ENCODE measurements around the gene PCGF3. TPM values are rescaled to one million over a fixed set of nuclear protein-coding genes. Genes with fewer than 3 reads are reported as not detected.

PCGF3 gene
- total and polyA plus RNA-seq, 9 of the 15 experiments (the other 6 are each of a cell fraction or from before 2014, with no cell fraction given), result 2.6 to 46.1 (median 20.3) TPM

DNA sequence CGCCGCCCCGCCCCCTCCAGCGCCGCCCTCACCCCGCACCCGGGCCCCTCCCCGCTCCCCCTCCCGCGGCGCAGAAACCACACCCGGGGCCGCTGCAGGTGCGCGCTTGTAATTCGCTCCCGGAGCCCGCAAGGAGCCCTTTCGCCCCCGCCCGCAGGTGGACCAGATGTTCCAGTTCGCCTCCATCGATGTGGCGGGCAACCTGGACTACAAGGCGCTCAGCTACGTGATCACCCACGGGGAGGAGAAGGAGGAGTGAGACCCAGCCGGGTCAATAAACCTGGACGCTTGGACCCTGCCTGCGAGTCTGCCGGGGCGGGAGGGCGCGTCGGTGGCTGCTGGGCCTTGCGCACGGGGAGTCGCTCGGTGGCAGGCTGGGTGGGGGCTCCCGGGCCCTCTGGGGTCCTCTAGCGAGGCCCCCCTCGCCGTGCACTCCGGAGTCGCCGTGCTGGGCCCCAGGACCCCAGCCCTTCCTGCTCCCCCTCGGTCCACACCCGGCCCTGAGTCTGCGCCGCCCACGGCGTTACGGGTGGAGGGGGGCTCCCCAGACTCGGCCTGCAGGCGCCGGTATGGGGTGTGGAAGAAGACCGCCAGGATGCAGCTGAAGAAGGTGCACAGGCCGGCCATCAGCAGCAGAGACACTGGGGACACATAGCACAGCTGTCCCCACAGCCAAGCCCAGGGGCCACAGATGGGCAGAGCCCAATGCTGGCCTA lies 23.7 kb upstream of the PCGF3 start (continued):
- no peak for TF ChIP-seq ZNF507 (tag; conservative IDR thresholded peaks at IDR 0.05)
- TF ChIP-seq, protein P1, sequence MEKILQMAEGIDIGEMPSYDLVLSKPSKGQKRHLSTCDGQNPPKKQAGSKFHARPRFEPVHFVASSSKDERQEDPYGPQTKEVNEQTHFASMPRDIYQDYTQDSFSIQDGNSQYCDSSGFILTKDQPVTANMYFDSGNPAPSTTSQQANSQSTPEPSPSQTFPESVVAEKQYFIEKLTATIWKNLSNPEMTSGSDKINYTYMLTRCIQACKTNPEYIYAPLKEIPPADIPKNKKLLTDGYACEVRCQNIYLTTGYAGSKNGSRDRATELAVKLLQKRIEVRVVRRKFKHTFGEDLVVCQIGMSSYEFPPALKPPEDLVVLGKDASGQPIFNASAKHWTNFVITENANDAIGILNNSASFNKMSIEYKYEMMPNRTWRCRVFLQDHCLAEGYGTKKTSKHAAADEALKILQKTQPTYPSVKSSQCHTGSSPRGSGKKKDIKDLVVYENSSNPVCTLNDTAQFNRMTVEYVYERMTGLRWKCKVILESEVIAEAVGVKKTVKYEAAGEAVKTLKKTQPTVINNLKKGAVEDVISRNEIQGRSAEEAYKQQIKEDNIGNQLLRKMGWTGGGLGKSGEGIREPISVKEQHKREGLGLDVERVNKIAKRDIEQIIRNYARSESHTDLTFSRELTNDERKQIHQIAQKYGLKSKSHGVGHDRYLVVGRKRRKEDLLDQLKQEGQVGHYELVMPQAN (IDR thresholded peaks at IDR 0.05; ENCODE audit: borderline replicate concordance), result no peak
- TF ChIP-seq, protein P2, sequence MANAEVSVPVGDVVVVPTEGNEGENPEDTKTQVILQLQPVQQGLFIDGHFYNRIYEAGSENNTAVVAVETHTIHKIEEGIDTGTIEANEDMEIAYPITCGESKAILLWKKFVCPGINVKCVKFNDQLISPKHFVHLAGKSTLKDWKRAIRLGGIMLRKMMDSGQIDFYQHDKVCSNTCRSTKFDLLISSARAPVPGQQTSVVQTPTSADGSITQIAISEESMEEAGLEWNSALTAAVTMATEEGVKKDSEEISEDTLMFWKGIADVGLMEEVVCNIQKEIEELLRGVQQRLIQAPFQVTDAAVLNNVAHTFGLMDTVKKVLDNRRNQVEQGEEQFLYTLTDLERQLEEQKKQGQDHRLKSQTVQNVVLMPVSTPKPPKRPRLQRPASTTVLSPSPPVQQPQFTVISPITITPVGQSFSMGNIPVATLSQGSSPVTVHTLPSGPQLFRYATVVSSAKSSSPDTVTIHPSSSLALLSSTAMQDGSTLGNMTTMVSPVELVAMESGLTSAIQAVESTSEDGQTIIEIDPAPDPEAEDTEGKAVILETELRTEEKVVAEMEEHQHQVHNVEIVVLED (CRISPR knock-in tag; IDR thresholded peaks at IDR 0.05), result no peak
- no peak for TF ChIP-seq LCOR (CRISPR knock-in tag; IDR thresholded peaks at IDR 0.05)
- no peak for TF ChIP-seq MXI1 (IDR thresholded peaks at IDR 0.05; ENCODE audit: low read depth, low read length)
- no peak for TF ChIP-seq PYGO2 (tag; IDR thresholded peaks at IDR 0.05)
- TF ChIP-seq ZNF232 (CRISPR knock-in tag; IDR thresholded peaks at IDR 0.05), result no peak
- TF ChIP-seq HNRNPH1 (optimal IDR thresholded peaks at IDR 0.05; ENCODE audit: low read depth, low read length), result no peak
- TF ChIP-seq YBX1 (IDR thresholded peaks at IDR 0.05), result no peak
- no peak for TF ChIP-seq CREM (IDR thresholded peaks at IDR 0.05; ENCODE audit: low read depth)
- no peak for TF ChIP-seq PML (IDR thresholded peaks at IDR 0.05; ENCODE audit: low read length)
- TF ChIP-seq HEY1 (CRISPR knock-in tag; IDR thresholded peaks at IDR 0.05; ENCODE audit: borderline replicate concordance), result no peak
- no peak for TF ChIP-seq TARDBP (IDR thresholded peaks at IDR 0.05)

Data from K562 (cell line).